Measurements from ENCODE around the gene SPEG. TPM values are rescaled to one million over a fixed set of nuclear protein-coding genes. Genes with fewer than 3 reads are reported as not detected.

The SPEG gene
- total RNA-seq, 1 experiment from 2014 or later, result 55.3 TPM

- ATAC-seq (no peak), DNase-seq (ENCODE audit: low spot score) (no peak)
- H3K9me3 Mint-ChIP-seq, result no peaks in the 10 kb centered on the region
- no peaks in the 10 kb centered on the region for H3K36me3 Mint-ChIP-seq
- H3K27ac Mint-ChIP-seq, result no peak overlapping the region
- peaks cover 46% of the 10 kb centered on the region for H3K4me1 Mint-ChIP-seq
- no peak for TF ChIP-seq RORB (CRISPR knock-in tag; IDR thresholded peaks at IDR 0.05)
- TF ChIP-seq GABPB1 (CRISPR knock-in tag; IDR thresholded peaks at IDR 0.05), result no peak
- TF ChIP-seq FOXP1 (CRISPR knock-in tag; IDR thresholded peaks at IDR 0.05; ENCODE audit: borderline replicate concordance), result no peak
- no peak for TF ChIP-seq AR (CRISPR knock-in tag; IDR thresholded peaks at IDR 0.05)
- TF ChIP-seq IRF1 (CRISPR knock-in tag; IDR thresholded peaks at IDR 0.05), result no peak
- TF ChIP-seq KAT7 (CRISPR knock-in tag; IDR thresholded peaks at IDR 0.05; ENCODE audit: borderline replicate concordance), result no peak
- TF ChIP-seq ZNF671 (CRISPR knock-in tag; IDR thresholded peaks at IDR 0.05), result no peak
- TF ChIP-seq E2F1 (CRISPR knock-in tag; IDR thresholded peaks at IDR 0.05), result no peak
- no peak for TF ChIP-seq HMGXB4 (CRISPR knock-in tag; IDR thresholded peaks at IDR 0.05)
- TF ChIP-seq PRRX2 (CRISPR knock-in tag; IDR thresholded peaks at IDR 0.05), result no peak
- TF ChIP-seq NR1H2 (CRISPR knock-in tag; IDR thresholded peaks at IDR 0.05), result no peak
- no peak for TF ChIP-seq AFF4 (CRISPR knock-in tag; IDR thresholded peaks at IDR 0.05; ENCODE audit: borderline replicate concordance)
- TF ChIP-seq ERG (CRISPR knock-in tag; IDR thresholded peaks at IDR 0.05), result no peak
- POLR2A ChIA-PET, result no interaction called here
- CTCF ChIA-PET, result interaction anchor here (1.0 to 6.7 kb wide), 4 partner anchors 35 to 130 kb away, joined by 3 to 119 read pairs (median 14); partner anchors contain the start of gene SPEG
- H3K27me3 Mint-ChIP-seq (ENCODE audit: low read depth), result no peaks in the 10 kb centered on the region; the same call in 1 of the 2 replicates
- H3K4me3 Mint-ChIP-seq, result no peak overlapping the region
These were observed 34.1 kb upstream of the SPEG start for GRCh38 chr2:219400562-219400961.

GRCh38 chr2:219401606-219402005 is 33.0 kb upstream of the SPEG start:
- no peaks in the 10 kb centered on the region; the same call in 1 of the 2 replicates for H3K27me3 Mint-ChIP-seq (ENCODE audit: low read depth)
- no peak for DNase-seq (ENCODE audit: low spot score)
- ATAC-seq, result no peak
- no peak overlapping the region for H3K27ac Mint-ChIP-seq
- H3K4me3 Mint-ChIP-seq, result no peak overlapping the region
- peaks cover 46% of the 10 kb centered on the region for H3K4me1 Mint-ChIP-seq
- TF ChIP-seq KAT7 (CRISPR knock-in tag; IDR thresholded peaks at IDR 0.05; ENCODE audit: borderline replicate concordance) (no peak), E2F5 (CRISPR knock-in tag; IDR thresholded peaks at IDR 0.05) (no peak), JUN (CRISPR knock-in tag; IDR thresholded peaks at IDR 0.05) (no peak), ELF4 (CRISPR knock-in tag; IDR thresholded peaks at IDR 0.05; ENCODE audit: low read depth) (no peak), TEAD4 (CRISPR knock-in tag; IDR thresholded peaks at IDR 0.05) (no peak), ZMAT4 (CRISPR knock-in tag; IDR thresholded peaks at IDR 0.05) (no peak), E2F1 (CRISPR knock-in tag; IDR thresholded peaks at IDR 0.05) (no peak)
- ChIA-PET CTCF (interaction anchor here (1.1 to 6.7 kb wide), 19 partner anchors 9 to 356 kb away, joined by 3 to 178 read pairs (median 24); partner anchors contain the start of genes DES, DNPEP, GMPPA and SPEG), POLR2A (no interaction called here)
- H3K9me3 Mint-ChIP-seq, result no peaks in the 10 kb centered on the region
- no peaks in the 10 kb centered on the region for H3K36me3 Mint-ChIP-seq
